Neural progenitor cell (in vitro differentiated cells): Measurements from ENCODE around the gene MISP3.

Source experiments
- EZH2 ChIP-seq: fragments of 200-600 bp; sonication (generic); IDR thresholded peaks from 2 replicates; pipeline ENCODE4 v1.6.1; 2017; ENCODE audit warnings: antibody characterized with exemption, mild to moderate bottlenecking, moderate library complexity
- TF ChIP-seq, protein P1 (sequence below): fragments of 200-600 bp; sonication (generic); IDR thresholded peaks from 2 replicates; pipeline ENCODE4 v1.5.1; 2017; ENCODE audit warnings: antibody characterized with exemption, mild to moderate bottlenecking

DNA sequence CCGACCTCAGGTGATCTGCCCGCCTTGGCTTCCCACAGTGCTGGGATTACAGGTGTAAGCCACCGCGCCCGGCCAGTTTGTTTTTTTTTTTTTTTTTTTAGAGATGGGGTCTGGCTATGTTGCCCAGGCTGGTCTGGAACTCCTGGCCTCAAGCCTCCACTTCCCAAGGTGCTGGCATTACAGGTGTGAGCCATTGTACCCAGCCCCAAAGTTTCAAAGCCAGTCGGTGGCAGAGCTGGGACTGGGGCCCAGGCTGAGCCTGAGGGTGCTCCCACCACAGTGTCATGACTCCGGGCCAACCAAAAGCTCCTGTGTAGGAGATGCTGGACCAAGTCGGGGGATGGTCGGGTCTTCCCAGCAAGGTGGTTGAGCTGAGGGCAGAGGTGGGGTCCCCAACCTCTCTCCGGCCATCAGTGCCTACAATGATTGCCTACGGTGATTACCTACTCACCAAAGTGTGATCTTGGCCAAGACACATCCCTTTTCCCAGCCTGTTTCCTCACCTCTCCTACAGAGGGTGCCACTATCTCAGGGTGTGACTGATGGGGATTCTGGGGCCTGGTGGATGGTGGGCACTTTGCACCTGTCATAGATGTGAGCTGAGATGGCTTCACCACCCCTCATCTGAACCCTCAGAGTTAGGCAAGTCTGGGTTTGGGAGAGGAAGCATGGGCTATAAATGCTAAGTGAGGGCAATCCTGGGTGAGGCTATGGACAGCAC is 23.8 kb downstream of the MISP3 start:
- TF ChIP-seq, protein P1, sequence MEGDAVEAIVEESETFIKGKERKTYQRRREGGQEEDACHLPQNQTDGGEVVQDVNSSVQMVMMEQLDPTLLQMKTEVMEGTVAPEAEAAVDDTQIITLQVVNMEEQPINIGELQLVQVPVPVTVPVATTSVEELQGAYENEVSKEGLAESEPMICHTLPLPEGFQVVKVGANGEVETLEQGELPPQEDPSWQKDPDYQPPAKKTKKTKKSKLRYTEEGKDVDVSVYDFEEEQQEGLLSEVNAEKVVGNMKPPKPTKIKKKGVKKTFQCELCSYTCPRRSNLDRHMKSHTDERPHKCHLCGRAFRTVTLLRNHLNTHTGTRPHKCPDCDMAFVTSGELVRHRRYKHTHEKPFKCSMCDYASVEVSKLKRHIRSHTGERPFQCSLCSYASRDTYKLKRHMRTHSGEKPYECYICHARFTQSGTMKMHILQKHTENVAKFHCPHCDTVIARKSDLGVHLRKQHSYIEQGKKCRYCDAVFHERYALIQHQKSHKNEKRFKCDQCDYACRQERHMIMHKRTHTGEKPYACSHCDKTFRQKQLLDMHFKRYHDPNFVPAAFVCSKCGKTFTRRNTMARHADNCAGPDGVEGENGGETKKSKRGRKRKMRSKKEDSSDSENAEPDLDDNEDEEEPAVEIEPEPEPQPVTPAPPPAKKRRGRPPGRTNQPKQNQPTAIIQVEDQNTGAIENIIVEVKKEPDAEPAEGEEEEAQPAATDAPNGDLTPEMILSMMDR: no peak
- TF ChIP-seq EZH2: no peak
